RWPE2 (cell line): ENCODE data around the gene MCM5.

Experiments used
- ATAC-seq: fragments of 200-7000 bp; cut with Tn5 transposase; 3 replicates; pipeline ENCODE4 v1.9.1; 2021; ENCODE audit warnings: low read depth
- DNase-seq: peaks from one replicate; pipeline ENCODE4 v3.0.0-alpha.2; 2020; ENCODE audit warnings: low spot score
- H3K27ac ChIP-seq: fragments of 450-650 bp; 2 replicates; pipeline ENCODE4 v1.5.1; 2017; ENCODE audit warnings: mild to moderate bottlenecking; ENCODE audit not compliant: poor library complexity, severe bottlenecking
- H3K27me3 ChIP-seq: fragments of 250-450 bp; sonication (Bioruptor Pico); 2 replicates; pipeline ENCODE4 v1.5.1; 2021; ENCODE audit warnings: mild to moderate bottlenecking, moderate library complexity; ENCODE audit not compliant: insufficient read depth, poor library complexity, severe bottlenecking
- H3K36me3 ChIP-seq: fragments of 250-450 bp; sonication (Bioruptor Pico); 2 replicates; pipeline ENCODE4 v1.5.1; 2020; ENCODE audit warnings: low read depth, mild to moderate bottlenecking, moderate library complexity
- H3K4me1 ChIP-seq: fragments of 250-450 bp; sonication (Bioruptor Pico); 2 replicates; pipeline ENCODE4 v1.5.1; 2021; ENCODE audit warnings: mild to moderate bottlenecking, moderate library complexity; ENCODE audit not compliant: insufficient read depth, poor library complexity, severe bottlenecking
- H3K4me3 ChIP-seq: fragments of 250-450 bp; sonication (Bioruptor Pico); 2 replicates; pipeline ENCODE4 v1.5.1; 2021; ENCODE audit warnings: mild to moderate bottlenecking, moderate library complexity; ENCODE audit not compliant: severe bottlenecking
- H3K9me3 ChIP-seq: fragments of 250-450 bp; sonication (Bioruptor Pico); 2 replicates; pipeline ENCODE4 v1.5.1; 2021; ENCODE audit warnings: mild to moderate bottlenecking, moderate library complexity; ENCODE audit not compliant: severe bottlenecking
- CTCF ChIP-seq: fragments of 450-650 bp; IDR thresholded peaks from one replicate; pipeline ENCODE4 v1.5.1; 2017; ENCODE audit warnings: mild to moderate bottlenecking, moderate library complexity; ENCODE audit not compliant: poor library complexity, severe bottlenecking

The MCM5 gene

GRCh38 chr22:35377735-35378134 is 22.2 kb upstream of the MCM5 start:
- H3K36me3 ChIP-seq: no peaks in the 10 kb centered on the region
- peak overlapping the region; percentile 40 for H3K27ac ChIP-seq
- H3K4me3 ChIP-seq: no peak overlapping the region
- peaks cover 9% of the 10 kb centered on the region for H3K4me1 ChIP-seq
- TF ChIP-seq CTCF: no peak
- DNase-seq: no peak
- ATAC-seq: no peak
- H3K27me3 ChIP-seq: no peaks in the 10 kb centered on the region
- H3K9me3 ChIP-seq: no peaks in the 10 kb centered on the region

- no peak for ATAC-seq
- no peaks in the 10 kb centered on the region for H3K36me3 ChIP-seq
- DNase-seq: no peak
- H3K9me3 ChIP-seq: no peaks in the 10 kb centered on the region
- H3K27ac ChIP-seq: no peak overlapping the region
- peaks cover 9% of the 10 kb centered on the region for H3K4me1 ChIP-seq
- TF ChIP-seq CTCF: no peak
- H3K4me3 ChIP-seq: no peak overlapping the region
- H3K27me3 ChIP-seq: no peaks in the 10 kb centered on the region
Measured at GRCh38 chr22:35378621-35379020, 21.3 kb upstream of the MCM5 start.

GRCh38 chr22:35379146-35379993 is 20.6 kb upstream of the MCM5 start:
- H3K9me3 ChIP-seq: no peaks in the 10 kb centered on the region
- H3K4me1 ChIP-seq: peaks cover 9% of the 10 kb centered on the region
- no peak for TF ChIP-seq CTCF
- no peaks in the 10 kb centered on the region for H3K27me3 ChIP-seq
- DNase-seq (no peak), ATAC-seq (no peak)
- no peak overlapping the region for H3K4me3 ChIP-seq
- no peak overlapping the region for H3K27ac ChIP-seq
- no peaks in the 10 kb centered on the region for H3K36me3 ChIP-seq

GRCh38 chr22:35380013-35380412 is 19.9 kb upstream of the MCM5 start:
- Histone ChIP-seq H3K27me3 (no peaks in the 10 kb centered on the region), H3K4me1 (peaks cover 9% of the 10 kb centered on the region), H3K36me3 (no peaks in the 10 kb centered on the region), H3K27ac (no peak overlapping the region), H3K9me3 (no peaks in the 10 kb centered on the region), H3K4me3 (no peak overlapping the region)
- DNase-seq: no peak
- ATAC-seq: no peak
- TF ChIP-seq CTCF: no peak
